Effector CD4-positive, alpha-beta T cell (primary cell): ENCODE data around the gene TRIM67.

Experiments used
- DNase-seq: peaks from one replicate; pipeline ENCODE4 v3.0.0-alpha.2; 2020

Gene TRIM67

GRCh38 chr1:231159202-231159962 is 2.5 kb upstream of the TRIM67 start:
- DNase-seq, result no peak

- no peak for DNase-seq
These were observed 1.7 kb upstream of the TRIM67 start for GRCh38 chr1:231159963-231160761.

DNA sequence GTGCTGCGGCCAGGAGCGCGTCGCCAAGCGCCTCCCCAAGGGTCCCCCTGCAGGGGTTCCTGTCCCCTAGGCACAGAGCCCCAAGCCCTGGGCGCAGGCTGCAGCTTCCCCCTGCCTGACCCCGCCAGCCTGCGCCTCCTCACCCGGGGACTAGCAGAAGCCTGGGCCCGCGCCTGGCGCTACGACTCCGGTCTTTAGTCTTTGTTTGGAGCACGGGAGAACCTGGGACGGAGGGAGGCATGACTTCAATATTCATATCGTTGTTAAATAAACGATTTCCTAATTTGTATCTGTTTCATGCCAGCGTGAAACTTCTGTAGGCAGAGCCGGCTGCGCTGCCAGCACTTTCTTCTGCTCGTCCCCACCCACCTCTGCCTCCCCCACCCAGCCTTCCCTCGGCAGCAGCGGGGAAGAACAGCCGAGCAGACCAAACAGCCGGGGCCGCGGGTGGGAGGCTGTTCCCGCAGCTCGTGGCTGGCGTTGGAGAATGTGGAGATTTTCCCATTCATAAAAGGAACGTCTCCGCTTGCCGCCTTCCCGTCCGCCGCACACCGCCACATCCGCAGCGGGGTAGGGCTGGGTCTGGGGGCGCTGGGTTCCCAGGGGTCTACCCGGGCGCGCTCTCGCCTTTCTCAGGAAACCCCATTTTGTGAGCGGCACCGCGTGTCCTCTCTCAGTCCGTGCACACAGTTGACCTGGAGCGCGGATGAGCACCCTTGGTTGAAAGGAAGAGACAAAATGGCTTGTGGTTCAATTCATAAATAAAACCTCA is 777 bp upstream of the TRIM67 start:
- DNase-seq, result no peak

- DNase-seq, result no peak
These were observed 575 bp downstream of the TRIM67 start for GRCh38 chr1:231162297-231162969.

DNA sequence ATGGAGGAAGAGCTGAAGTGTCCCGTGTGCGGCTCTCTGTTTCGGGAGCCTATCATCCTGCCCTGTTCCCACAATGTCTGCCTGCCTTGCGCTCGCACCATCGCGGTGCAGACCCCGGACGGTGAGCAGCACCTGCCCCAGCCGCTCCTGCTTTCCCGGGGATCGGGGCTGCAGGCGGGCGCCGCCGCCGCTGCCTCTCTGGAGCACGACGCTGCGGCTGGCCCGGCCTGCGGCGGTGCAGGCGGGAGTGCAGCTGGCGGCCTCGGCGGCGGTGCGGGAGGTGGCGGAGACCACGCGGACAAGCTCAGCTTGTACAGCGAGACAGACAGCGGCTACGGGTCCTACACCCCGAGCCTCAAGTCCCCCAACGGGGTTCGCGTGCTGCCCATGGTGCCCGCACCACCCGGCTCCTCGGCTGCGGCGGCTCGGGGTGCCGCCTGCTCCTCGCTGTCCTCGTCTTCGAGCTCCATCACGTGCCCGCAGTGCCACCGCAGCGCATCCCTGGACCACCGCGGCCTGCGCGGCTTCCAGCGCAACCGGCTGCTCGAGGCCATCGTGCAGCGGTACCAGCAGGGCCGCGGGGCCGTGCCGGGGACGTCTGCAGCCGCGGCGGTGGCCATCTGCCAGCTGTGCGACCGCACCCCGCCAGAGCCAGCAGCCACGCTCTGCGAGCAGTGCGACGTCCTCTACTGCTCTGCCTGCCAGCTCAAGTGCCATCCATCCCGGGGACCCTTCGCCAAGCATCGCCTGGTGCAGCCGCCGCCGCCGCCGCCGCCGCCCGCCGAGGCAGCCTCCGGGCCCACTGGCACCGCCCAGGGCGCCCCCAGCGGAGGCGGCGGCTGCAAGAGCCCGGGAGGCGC is 1.3 kb downstream of the TRIM67 start:
- no peak for DNase-seq

GRCh38 chr1:231163830-231164427 is 2.1 kb downstream of the TRIM67 start:
- DNase-seq, result no peak

GRCh38 chr1:231165371-231165770 is 3.5 kb downstream of the TRIM67 start:
- no peak for DNase-seq

DNA sequence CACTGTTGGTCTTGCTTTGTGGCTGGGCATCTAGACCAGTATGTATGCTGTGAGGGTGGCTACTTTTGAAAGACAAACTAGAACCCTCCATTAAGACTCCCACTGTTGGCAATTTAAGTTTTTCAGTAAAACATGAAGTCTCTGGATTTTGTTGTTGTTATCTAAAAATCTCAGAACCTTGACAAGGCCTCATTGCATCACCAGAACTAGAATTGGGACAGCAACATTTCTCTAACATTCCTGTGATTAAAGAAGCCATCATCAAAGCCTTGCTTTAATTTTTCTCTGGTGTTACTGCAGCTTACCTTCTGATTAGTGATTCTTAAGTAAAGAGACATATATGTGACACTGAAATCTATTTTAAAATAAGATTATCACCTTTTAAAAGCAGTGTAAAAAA is 4.5 kb downstream of the TRIM67 start:
- no peak for DNase-seq

- DNase-seq, result no peak
These were observed 9.0 kb downstream of the TRIM67 start for GRCh38 chr1:231170875-231171274.

DNA sequence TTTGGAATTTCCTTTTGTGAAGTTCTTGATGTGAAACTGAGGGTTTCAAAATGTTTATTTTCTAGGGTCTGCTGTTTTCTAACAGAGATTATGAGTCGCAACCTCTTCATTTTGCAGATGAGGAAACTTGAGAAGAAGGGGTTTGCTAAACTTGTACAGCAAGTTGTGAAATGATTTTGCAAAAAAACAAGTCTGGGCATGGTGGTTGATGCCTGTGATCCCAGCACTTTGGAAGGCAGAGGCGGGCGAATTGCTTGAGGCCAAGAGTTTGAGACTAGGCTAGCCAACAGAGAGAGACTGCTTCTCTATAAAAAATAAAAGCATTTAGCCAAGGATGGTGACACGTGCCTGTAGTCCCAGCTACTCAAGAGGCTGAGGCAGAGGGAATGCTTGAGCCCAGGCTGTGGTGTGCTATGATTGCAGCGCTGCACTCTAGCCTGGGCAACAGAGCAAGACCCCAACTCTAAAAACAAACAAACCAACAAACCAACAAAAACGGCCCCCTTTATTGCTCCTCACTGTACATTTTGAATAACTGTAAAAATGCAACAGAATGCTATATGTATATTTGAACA is 9.9 kb downstream of the TRIM67 start:
- no peak for DNase-seq

DNA sequence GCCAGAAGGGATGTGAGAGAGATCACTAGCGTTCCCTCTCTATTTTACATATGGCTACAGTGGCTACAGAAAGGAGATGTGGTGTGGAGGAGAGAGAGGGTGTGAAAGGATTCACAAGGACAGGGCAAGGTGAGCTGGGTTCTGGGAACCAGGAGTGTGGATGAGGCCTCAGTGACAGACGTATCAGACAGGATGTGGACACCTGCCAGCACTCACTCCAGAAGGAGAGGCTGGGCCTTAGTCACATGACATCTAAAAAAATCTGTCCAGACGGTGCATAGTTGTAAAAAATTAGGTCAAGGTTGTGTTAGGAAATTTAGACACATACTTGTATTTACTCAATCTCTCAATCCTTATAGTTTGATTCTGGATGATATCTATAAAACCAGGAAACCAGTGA is 10.6 kb downstream of the TRIM67 start:
- no peak for DNase-seq

GRCh38 chr1:231176421-231176820 is 14.6 kb downstream of the TRIM67 start:
- DNase-seq, result no peak

- DNase-seq, result no peak
These were observed 15.4 kb downstream of the TRIM67 start for GRCh38 chr1:231177226-231177625.

GRCh38 chr1:231177936-231178335 is 16.1 kb downstream of the TRIM67 start:
- DNase-seq, result no peak

DNA sequence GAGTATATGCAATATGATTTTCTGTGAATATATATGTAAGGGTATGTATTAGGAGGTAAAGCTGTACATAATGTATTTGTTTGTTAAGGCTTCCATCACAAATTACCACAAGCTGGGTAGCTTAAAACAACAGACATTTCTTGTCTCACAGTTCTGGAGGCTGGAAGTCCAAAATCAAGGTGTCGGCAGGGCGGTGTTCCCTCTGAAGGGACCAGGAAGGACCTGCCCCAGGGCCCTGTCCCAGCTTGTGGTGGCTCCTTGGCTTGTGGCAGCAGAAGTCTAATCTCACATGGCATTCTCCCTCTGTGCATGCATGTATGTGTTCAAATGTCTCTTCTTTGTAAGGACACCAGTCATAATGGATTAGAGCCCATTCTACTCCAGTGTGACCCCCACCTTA is 17.1 kb downstream of the TRIM67 start:
- DNase-seq, result no peak

GRCh38 chr1:231180034-231180433 is 18.2 kb downstream of the TRIM67 start:
- no peak for DNase-seq

DNA sequence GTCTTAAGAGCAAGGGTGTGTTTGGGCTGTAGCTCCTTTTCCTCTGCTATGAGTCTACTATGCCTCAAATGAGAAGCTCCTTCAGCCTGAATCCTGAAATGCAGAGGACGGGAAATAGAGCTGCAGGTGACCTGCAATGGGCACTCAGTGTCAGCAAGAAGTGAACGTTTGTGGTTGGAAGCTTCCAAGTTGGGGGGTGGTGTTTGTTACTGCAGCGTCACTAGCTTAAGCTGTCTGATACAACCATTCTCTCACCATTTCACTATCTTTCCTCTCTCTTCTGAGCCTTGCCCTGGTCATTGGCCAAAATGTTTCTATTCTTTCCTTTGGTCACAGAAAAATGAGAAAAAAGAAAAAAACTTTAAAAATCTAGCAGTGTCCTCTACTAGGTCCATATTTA is 19.4 kb downstream of the TRIM67 start:
- no peak for DNase-seq

DNA sequence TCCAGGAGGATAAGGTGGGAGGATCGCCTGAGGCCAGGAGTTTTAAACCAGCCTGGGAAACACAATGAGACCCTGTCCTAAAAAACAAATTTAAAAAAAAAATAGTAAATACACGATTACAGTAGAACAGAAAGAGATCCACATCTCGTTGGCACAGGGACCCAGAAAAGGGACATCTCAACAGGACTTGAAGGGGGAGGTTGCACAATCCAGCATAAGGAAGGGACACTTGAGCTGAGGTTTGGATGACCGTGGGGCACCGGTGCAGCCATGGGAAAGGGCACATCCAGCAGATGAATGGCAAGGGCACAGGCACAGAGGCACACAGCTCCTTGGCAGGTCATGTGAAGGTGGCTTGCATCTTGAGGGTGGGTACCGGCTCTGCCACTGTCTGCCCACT is 20.5 kb downstream of the TRIM67 start:
- DNase-seq, result no peak

DNA sequence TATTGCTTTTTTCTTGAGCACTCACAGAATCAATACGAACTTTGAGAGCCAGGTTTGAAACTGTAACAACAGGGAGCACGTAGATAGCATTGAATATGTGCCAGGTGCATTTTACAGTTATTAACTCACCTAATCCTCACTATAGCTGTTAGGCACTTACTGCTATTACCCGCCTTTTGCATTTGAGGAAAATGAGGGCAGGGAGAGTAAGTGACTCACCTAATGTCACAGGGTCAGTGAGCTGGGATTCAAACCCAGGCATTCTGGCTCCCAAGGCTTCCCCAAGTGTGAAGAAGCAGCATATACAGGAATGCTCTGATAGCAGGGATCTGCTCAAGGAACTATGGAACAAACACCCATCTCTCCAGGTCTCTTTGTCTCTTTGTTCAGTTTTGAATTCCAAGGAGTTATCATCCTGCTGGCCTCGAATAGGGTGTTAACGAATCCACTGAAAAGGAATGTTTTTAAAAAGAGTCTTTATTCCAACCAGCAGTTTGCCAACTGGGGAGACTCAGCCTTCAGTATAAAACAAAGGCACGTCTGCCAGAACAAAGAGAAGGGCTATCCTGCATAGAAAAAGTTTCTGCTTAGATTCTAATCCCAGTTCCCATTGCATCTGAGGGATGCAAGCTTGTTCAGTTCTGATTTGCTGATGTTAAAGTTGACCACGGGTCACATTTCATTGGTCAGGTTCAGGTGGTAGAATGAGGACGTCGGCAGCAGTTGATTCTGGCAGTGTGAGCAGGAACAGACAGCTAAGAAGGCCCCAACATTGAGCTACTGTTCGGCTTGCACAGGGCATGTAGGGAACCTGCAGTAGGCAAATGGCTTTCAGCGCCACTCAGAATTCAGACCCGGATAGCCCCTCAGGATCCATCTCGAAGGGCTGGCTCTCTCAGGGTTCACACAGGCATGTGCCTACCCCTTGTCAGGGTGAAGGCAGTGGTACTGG is 22.1 kb downstream of the TRIM67 start:
- no peak for DNase-seq

- DNase-seq, result no peak
These were observed 23.0 kb downstream of the TRIM67 start for GRCh38 chr1:231184891-231185290.
